SK-MEL-5 (cell line): ENCODE data around the gene ZFPM1. TPM values are rescaled to one million over a fixed set of nuclear protein-coding genes. Genes with fewer than 3 reads are reported as not detected.

Experiments used
- DNase-seq: peaks from one replicate; pipeline ENCODE4 v3.0.0-alpha.2; 2016; ENCODE audit warnings: low read depth, low spot score
- in situ Hi-C: cut with HindIII; loops from 2 replicates; pipeline ENCODE4 v1.10.0; 2016; ENCODE audit warnings: low sequenced_read_pairs, high pct_unique_total_duplicates, low pct_unique_long_range_greater_than_20kb
- total RNA-seq: library from RNA; depleted of rRNA; stranded (reverse); fragments of >200 nt; shearing (Covaris generic); gene quantifications from 2 replicates; pipeline ENCODE4 v1.2.3, GENCODE V29; 2014

The ZFPM1 gene
- total RNA-seq, 1 experiment from 2014 or later: 0.29 TPM

- no peak for DNase-seq
- in situ Hi-C loops: no loop called here
Measured at GRCh38 chr16:88430185-88430523, 22.9 kb upstream of the ZFPM1 start.

GRCh38 chr16:88430524-88431446, 22.3 kb upstream of the ZFPM1 start:
- DNase-seq: no peak
- in situ Hi-C loops: no loop called here

GRCh38 chr16:88431651-88432050, 21.4 kb upstream of the ZFPM1 start:
- no peak for DNase-seq
- in situ Hi-C loops: no loop called here

GRCh38 chr16:88432174-88432573, 20.9 kb upstream of the ZFPM1 start:
- DNase-seq: no peak
- in situ Hi-C loops: no loop called here

- no peak for DNase-seq
- in situ Hi-C loops: no loop called here
Measured at GRCh38 chr16:88432753-88433152, 20.3 kb upstream of the ZFPM1 start.

GRCh38 chr16:88433632-88434352, 19.3 kb upstream of the ZFPM1 start:
- in situ Hi-C loops: no loop called here
- no peak for DNase-seq

- in situ Hi-C loops: no loop called here
- DNase-seq: no peak
Measured at GRCh38 chr16:88434353-88434690, 18.8 kb upstream of the ZFPM1 start.

GRCh38 chr16:88434746-88435145, 18.3 kb upstream of the ZFPM1 start:
- in situ Hi-C loops: no loop called here
- DNase-seq: no peak

GRCh38 chr16:88435437-88436355, 17.4 kb upstream of the ZFPM1 start:
- in situ Hi-C loops: no loop called here
- no peak for DNase-seq

- in situ Hi-C loops: no loop called here
Measured at GRCh38 chr16:88436796-88437195, 16.3 kb upstream of the ZFPM1 start.

GRCh38 chr16:88437367-88437964, 15.6 kb upstream of the ZFPM1 start:
- peak; percentile 37 for DNase-seq
- in situ Hi-C loops: no loop called here

More at GRCh38 chr16:88436796-88437195, 16.3 kb upstream of the ZFPM1 start:
- no peak for DNase-seq

GRCh38 chr16:88438084-88438870, 14.8 kb upstream of the ZFPM1 start:
- DNase-seq: no peak
- in situ Hi-C loops: no loop called here

GRCh38 chr16:88439016-88439415, 14.1 kb upstream of the ZFPM1 start:
- in situ Hi-C loops: no loop called here
- DNase-seq: no peak

GRCh38 chr16:88439706-88440105, 13.4 kb upstream of the ZFPM1 start:
- in situ Hi-C loops: no loop called here
- DNase-seq: no peak

- in situ Hi-C loops: no loop called here
- no peak for DNase-seq
Measured at GRCh38 chr16:88440111-88440510, 13.0 kb upstream of the ZFPM1 start.

GRCh38 chr16:88440686-88441405, 12.2 kb upstream of the ZFPM1 start:
- DNase-seq: no peak
- in situ Hi-C loops: no loop called here
